SKM-1 (cell line): ENCODE measurements around the gene TKFC.

Experiments used
- DNase-seq: peaks from one replicate; lab custom pipeline; 2025; ENCODE audit not compliant: unreplicated experiment; lab: John Stamatoyannopoulos, UW

Gene TKFC

DNA sequence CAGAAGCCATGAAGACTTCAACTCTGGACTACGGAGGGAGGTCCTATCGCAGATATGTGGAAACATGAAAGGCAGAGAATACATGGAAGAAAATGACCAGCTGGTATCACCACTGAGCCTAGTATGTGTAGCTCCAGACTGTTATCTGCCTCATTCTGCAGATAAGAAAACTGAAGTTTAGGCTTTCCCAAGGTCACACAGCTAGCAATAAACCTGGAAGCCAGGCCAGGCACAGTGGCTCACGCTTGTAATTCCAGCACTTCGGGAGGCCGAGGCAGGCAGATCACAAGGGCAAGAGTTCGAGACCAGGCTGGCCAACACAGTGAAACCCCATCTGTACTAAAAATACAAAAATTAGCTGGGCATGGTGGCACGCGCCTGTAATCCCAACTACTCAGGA lies 22.3 kb upstream of the TKFC start:
- DNase-seq, result no peak

DNA sequence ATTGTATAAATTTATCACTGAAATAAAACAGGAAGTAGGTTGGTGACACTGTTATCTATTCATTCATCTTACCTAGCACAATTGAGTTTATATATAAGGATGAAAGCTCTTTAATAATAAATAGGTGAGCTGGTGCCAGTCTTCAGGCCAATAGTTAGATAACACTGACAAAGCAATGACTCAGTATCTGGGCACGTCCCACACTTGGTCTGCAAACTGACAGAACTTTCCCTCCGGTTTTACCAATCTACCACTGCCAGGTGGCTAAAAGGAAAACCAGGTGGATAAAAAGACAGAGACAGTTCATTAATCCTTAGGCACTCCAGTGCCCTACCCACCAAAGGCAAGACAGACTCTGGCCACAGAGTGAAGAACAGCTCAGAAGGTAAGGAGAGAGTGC lies 17.8 kb upstream of the TKFC start:
- no peak for DNase-seq

GRCh38 chr11:61325649-61326414 lies 7.2 kb upstream of the TKFC start:
- no peak for DNase-seq

- no peak for DNase-seq
These were observed 5.4 kb upstream of the TKFC start for GRCh38 chr11:61327669-61328071.

- DNase-seq, result no peak
These were observed 4.7 kb upstream of the TKFC start for GRCh38 chr11:61328351-61328750.

GRCh38 chr11:61329871-61330270 lies 3.2 kb upstream of the TKFC start:
- no peak for DNase-seq

GRCh38 chr11:61331651-61332050 lies 1.4 kb upstream of the TKFC start:
- DNase-seq, result peak; percentile 31

DNA sequence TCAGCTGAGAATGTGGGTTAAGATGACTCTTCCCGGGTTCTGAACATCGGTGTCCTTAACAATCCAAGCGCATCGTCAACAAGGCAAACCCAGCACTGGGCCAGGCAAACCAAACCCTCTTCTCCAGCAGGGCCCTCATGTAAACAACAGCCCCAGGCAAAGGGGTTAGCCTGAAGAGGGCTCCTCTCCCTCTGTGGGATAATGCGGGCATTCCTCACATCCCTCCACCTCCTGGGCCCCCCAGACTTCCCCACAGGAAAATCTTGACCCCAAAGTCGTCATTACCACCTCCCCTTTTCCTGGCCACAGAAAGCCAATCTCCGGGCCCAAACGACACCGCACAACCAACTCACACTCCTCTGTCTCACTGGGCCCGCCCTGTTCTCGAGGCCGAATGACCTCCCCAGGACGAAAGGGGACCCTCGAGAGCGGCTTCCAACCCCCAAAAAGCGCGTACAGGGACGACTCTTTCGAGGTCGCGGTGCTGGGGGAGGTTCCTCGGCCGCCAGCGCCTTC lies 689 bp upstream of the TKFC start:
- no peak for DNase-seq

- no peak for DNase-seq
These were observed 764 bp downstream of the TKFC start for GRCh38 chr11:61333550-61334433.

- no peak for DNase-seq
These were observed 1.7 kb downstream of the TKFC start for GRCh38 chr11:61334434-61335354.

GRCh38 chr11:61335355-61335710 lies 2.3 kb downstream of the TKFC start:
- no peak for DNase-seq

GRCh38 chr11:61336171-61336935 lies 3.3 kb downstream of the TKFC start:
- peak; percentile 44 for DNase-seq

GRCh38 chr11:61337706-61338470 lies 4.9 kb downstream of the TKFC start:
- DNase-seq, result no peak

DNA sequence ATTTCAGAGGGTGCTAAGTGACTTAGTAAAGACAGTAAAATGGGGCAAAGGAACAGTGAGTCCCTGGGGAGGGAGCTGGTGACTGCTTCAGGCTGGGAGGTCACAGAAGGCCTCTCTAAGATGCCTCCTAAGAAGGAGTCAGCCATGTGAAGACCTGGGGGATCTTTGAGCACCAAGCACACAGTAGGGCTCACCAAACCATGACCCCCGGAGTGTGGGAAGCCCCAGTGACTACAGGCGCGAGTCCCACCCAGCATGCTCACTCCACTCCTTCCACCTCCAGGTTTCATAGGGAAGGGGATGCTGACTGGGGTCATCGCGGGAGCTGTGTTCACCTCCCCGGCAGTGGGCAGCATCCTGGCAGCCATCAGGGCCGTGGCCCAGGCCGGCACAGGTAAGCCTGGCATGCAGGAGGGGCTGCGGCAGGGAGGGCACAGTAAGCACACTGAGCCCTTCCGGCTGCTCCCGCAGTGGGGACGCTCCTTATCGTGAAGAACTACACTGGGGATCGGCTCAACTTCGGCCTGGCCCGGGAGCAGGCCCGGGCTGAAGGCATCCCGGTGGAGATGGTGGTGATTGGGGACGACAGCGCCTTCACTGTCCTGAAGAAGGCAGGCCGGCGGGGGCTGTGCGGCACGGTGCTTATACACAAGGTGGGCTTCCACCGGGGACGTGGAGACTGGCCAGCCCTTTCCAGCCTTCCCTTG lies 5.9 kb downstream of the TKFC start:
- DNase-seq, result no peak

GRCh38 chr11:61339490-61339878 lies 6.5 kb downstream of the TKFC start:
- no peak for DNase-seq

DNA sequence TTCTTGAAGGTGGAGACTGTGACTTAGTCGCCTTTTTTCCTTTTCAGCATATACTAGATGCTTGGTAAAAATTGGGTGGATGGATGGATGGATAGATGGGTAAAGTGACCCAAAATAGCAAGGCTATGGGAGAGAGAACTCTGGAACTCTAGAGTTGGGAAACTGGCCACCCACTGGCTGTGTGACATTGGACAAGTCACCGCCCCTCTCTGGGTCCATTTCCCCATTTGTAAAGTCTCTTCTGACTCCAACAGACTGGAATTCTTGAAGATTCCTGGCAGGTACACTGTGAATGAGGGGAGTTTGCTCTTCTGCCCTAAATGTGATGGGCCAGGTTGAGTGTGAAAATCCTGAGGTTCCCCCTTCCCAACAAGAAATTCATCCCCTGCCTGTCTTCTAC lies 8.0 kb downstream of the TKFC start:
- no peak for DNase-seq

DNA sequence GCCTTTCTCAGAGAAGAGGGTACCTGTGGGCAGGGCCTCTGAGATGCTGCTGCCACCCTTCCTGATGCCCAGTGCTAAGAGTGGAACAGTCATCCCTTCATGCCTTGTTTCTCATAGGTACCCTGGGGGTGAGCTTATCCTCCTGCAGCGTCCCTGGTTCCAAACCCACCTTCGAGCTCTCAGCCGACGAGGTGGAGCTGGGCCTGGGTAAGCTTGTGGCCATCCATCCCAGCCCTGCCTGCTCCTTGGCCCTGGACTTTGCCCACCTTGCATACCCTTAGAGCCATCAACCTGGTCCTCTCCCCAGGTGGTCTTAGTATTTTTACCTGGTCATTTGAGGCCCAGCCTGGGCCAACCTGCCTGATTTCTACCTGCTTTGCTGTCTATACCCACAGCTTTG lies 8.7 kb downstream of the TKFC start:
- no peak for DNase-seq

- DNase-seq, result no peak
These were observed 9.3 kb downstream of the TKFC start for GRCh38 chr11:61342207-61342803.
